ENCODE results near the gene RSRC1.

- TF ChIP-seq CTCF (conservative IDR thresholded peaks at IDR 0.05): no peak
- no peak for TF ChIP-seq EZH2 (IDR thresholded peaks at IDR 0.05; ENCODE audit: low read depth)
These were observed 244.8 kb downstream of the RSRC1 start for GRCh38 chr3:158354713-158355112.

Measured in PC-9 (cell line).